ENCODE data around the gene GABBR2. TPM values are rescaled to one million over a fixed set of nuclear protein-coding genes. Genes with fewer than 3 reads are reported as not detected.
A peak's percentile ranks its signal among the peaks of the same experiment; 100 is the strongest.

The GABBR2 gene
- total RNA-seq, 1 donor from 2014 or later: not detected

GRCh38 chr9:98706651-98707165 lies 2.0 kb downstream of the GABBR2 start:
- peaks cover 34% of the 10 kb centered on the region for H3K27me3 ChIP-seq (ENCODE audit: control insufficient read depth, insufficient read depth, low read length)
- H3K4me3 ChIP-seq (ENCODE audit: low read depth, low read length): no peak overlapping the region
- H3K36me3 ChIP-seq (ENCODE audit: control insufficient read depth, insufficient read depth, low read length): no peaks in the 10 kb centered on the region
- TF ChIP-seq CTCF (IDR thresholded peaks at IDR 0.05; ENCODE audit: insufficient read depth, low read length, severe bottlenecking): no peak
- DNase-seq (ENCODE audit: low read depth) (peak; percentile 12), FAIRE-seq (peak; percentile 13)

- no peak for TF ChIP-seq CTCF (IDR thresholded peaks at IDR 0.05; ENCODE audit: insufficient read depth, low read length, severe bottlenecking)
- Histone ChIP-seq H3K4me3 (ENCODE audit: low read depth, low read length) (no peak overlapping the region), H3K27me3 (ENCODE audit: control insufficient read depth, insufficient read depth, low read length) (peaks cover 22% of the 10 kb centered on the region), H3K36me3 (ENCODE audit: control insufficient read depth, insufficient read depth, low read length) (no peaks in the 10 kb centered on the region)
- FAIRE-seq (no peak), DNase-seq (ENCODE audit: low read depth) (no peak)
These were observed 5.8 kb downstream of the GABBR2 start for GRCh38 chr9:98702835-98703380.

DNA sequence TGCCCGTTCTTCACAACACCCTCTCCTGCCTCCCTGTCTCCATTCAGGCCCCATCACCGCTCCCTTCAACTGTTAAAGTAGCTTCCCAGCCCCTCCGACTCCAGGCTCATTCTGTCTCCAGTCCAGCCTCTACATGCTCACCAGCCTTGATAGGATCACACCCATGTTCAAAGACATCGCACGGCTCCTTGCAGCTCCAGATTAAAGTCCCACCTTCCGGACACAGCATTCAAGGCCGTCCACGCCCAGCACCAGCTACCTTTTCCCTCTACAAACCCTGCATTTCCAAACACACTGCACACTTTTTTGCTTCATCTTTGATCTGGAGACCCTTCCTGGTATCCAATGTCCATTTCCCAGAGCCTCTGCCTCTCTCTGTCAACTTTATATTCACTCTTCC lies 6.4 kb downstream of the GABBR2 start:
- no peak overlapping the region for H3K4me3 ChIP-seq (ENCODE audit: low read depth, low read length)
- no peaks in the 10 kb centered on the region for H3K36me3 ChIP-seq (ENCODE audit: control insufficient read depth, insufficient read depth, low read length)
- FAIRE-seq: no peak
- DNase-seq (ENCODE audit: low read depth): no peak
- peaks cover 17% of the 10 kb centered on the region for H3K27me3 ChIP-seq (ENCODE audit: control insufficient read depth, insufficient read depth, low read length)
- no peak for TF ChIP-seq CTCF (IDR thresholded peaks at IDR 0.05; ENCODE audit: insufficient read depth, low read length, severe bottlenecking)

GRCh38 chr9:98701576-98701975 lies 7.2 kb downstream of the GABBR2 start:
- Histone ChIP-seq H3K36me3 (ENCODE audit: control insufficient read depth, insufficient read depth, low read length) (no peaks in the 10 kb centered on the region), H3K4me3 (ENCODE audit: low read depth, low read length) (no peak overlapping the region), H3K27me3 (ENCODE audit: control insufficient read depth, insufficient read depth, low read length) (peaks cover 10% of the 10 kb centered on the region)
- DNase-seq (ENCODE audit: low read depth) (no peak), FAIRE-seq (peak; percentile 23)
- no peak for TF ChIP-seq CTCF (IDR thresholded peaks at IDR 0.05; ENCODE audit: insufficient read depth, low read length, severe bottlenecking)

GRCh38 chr9:98700801-98701200 lies 7.9 kb downstream of the GABBR2 start:
- TF ChIP-seq CTCF (IDR thresholded peaks at IDR 0.05; ENCODE audit: insufficient read depth, low read length, severe bottlenecking): no peak
- no peak for FAIRE-seq

GRCh38 chr9:98698856-98699255 lies 9.9 kb downstream of the GABBR2 start:
- no peak for DNase-seq (ENCODE audit: low read depth)
- TF ChIP-seq CTCF (IDR thresholded peaks at IDR 0.05; ENCODE audit: insufficient read depth, low read length, severe bottlenecking): no peak
- no peak for FAIRE-seq
- H3K36me3 ChIP-seq (ENCODE audit: control insufficient read depth, insufficient read depth, low read length): no peaks in the 10 kb centered on the region
- no peak overlapping the region for H3K4me3 ChIP-seq (ENCODE audit: low read depth, low read length)
- peaks cover 2% of the 10 kb centered on the region for H3K27me3 ChIP-seq (ENCODE audit: control insufficient read depth, insufficient read depth, low read length)

More at GRCh38 chr9:98700801-98701200, 7.9 kb downstream of the GABBR2 start:
- H3K36me3 ChIP-seq (ENCODE audit: control insufficient read depth, insufficient read depth, low read length): no peaks in the 10 kb centered on the region
- peaks cover 8% of the 10 kb centered on the region for H3K27me3 ChIP-seq (ENCODE audit: control insufficient read depth, insufficient read depth, low read length)
- no peak for DNase-seq (ENCODE audit: low read depth)
- no peak overlapping the region for H3K4me3 ChIP-seq (ENCODE audit: low read depth, low read length)

Measured in bronchial epithelial cell (primary cell).